SK-N-SH (cell line): ENCODE data around the gene PWP2. TPM values are rescaled to one million over a fixed set of nuclear protein-coding genes. Genes with fewer than 3 reads are reported as not detected.

ENCODE experiments used
- CTCF ChIA-PET: fragments of 300-600, 350-600 bp; formaldehyde crosslinking; extraction: SDS; loops from one replicate; lab custom pipeline; 2021; lab: Yijun Ruan, JAX
- POLR2A ChIA-PET: fragments of 350-600 bp; sonication (Branson Sonifier 250); formaldehyde crosslinking; extraction: SDS; loops from one replicate; lab custom pipeline; 2020; ENCODE audit warnings: antibody characterized with exemption, inconsistent platforms; lab: Yijun Ruan, JAX
- DNase-seq: peaks from one replicate; pipeline ENCODE4 v3.0.0; 2012
- H2AFZ ChIP-seq: fragments of 200-600 bp; sonication (generic); 2 replicates; pipeline ENCODE4 v1.8.1; 2016; ENCODE audit warnings: antibody characterized with exemption, mild to moderate bottlenecking, low read depth
- H3F3A ChIP-seq: fragments of 200-600 bp; sonication (generic); replicated peaks from 2 replicates; pipeline ENCODE3; 2016; ENCODE audit warnings: antibody characterized with exemption, mild to moderate bottlenecking; ENCODE audit not compliant: insufficient read depth
- H3K27ac ChIP-seq, 2 experiments: fragments of 200-500 bp in 1 of 2; fragments of 200-600 bp in 1 of 2; sonication (Bioruptor generic) in 1 of 2; sonication (generic), shearing (Covaris generic) in 1 of 2; 2 replicates each; pipeline versions ENCODE4 v1.5.1 to v1.6.1; 2014 to 2016; ENCODE audit warnings: low read depth in 2 of 2, inconsistent platforms in 1 of 2, low read length in 1 of 2, mild to moderate bottlenecking in 1 of 2, mixed read lengths in 1 of 2
- H3K27me3 ChIP-seq: fragments of 200-600 bp; sonication (generic), shearing (Covaris generic); 2 replicates; pipeline ENCODE4 v1.6.1; 2016; ENCODE audit warnings: mixed run types; ENCODE audit not compliant: insufficient read depth
- H3K36me3 ChIP-seq, 2 experiments: fragments of 200-500 bp in 1 of 2; fragments of 200-600 bp in 1 of 2; sonication (Bioruptor generic) in 1 of 2; sonication (generic) in 1 of 2; replicated peaks in 1 of 2; 2 replicates each; pipeline versions ENCODE3 to v1.5.1; 2014 to 2016; ENCODE audit warnings: low read length in 1 of 2, mild to moderate bottlenecking in 1 of 2; ENCODE audit not compliant: insufficient read depth in 2 of 2, control insufficient read depth in 1 of 2
- H3K4me1 ChIP-seq, 2 experiments: fragments of 200-500 bp in 1 of 2; fragments of 200-600 bp in 1 of 2; sonication (Bioruptor generic) in 1 of 2; sonication (generic), shearing (Covaris generic) in 1 of 2; 2 replicates each; pipeline versions ENCODE4 v1.5.1 to v1.6.1; 2014 to 2016; ENCODE audit warnings: low read depth in 1 of 2, low read length in 1 of 2, mixed run types in 1 of 2; ENCODE audit not compliant: insufficient read depth in 2 of 2, control insufficient read depth in 1 of 2
- H3K4me2 ChIP-seq: fragments of 200-600 bp; sonication (generic), shearing (Covaris generic); 2 replicates; pipeline ENCODE4 v1.6.1; 2017; ENCODE audit warnings: mixed run types
- H3K4me3 ChIP-seq, 2 experiments: fragments of 200-500 bp in 1 of 2; fragments of 200-600 bp in 1 of 2; sonication (Bioruptor generic) in 1 of 2; sonication (generic), shearing (Covaris generic) in 1 of 2; 2 replicates each; pipeline versions ENCODE4 v1.5.1 to v1.8.1; 2014 to 2016; ENCODE audit warnings: low read depth in 2 of 2, inconsistent platforms in 1 of 2, low read length in 1 of 2, mild to moderate bottlenecking in 1 of 2, mixed read lengths in 1 of 2, moderate library complexity in 1 of 2
- H3K79me2 ChIP-seq: fragments of 200-600 bp; sonication (generic); 2 replicates; pipeline ENCODE4 v1.8.1; 2017; ENCODE audit warnings: mild to moderate bottlenecking; ENCODE audit not compliant: insufficient read depth
- H3K9ac ChIP-seq: fragments of 200-600 bp; sonication (generic); 2 replicates; pipeline ENCODE4 v1.6.1; 2017; ENCODE audit warnings: mixed run types
- H3K9me2 ChIP-seq: fragments of 200-600 bp; sonication (generic); 2 replicates; pipeline ENCODE4 v1.6.1; 2017; ENCODE audit warnings: mixed run types
- H3K9me3 ChIP-seq: fragments of 200-600 bp; sonication (generic); 2 replicates; pipeline ENCODE4 v1.6.1; 2017; ENCODE audit warnings: mixed run types, mild to moderate bottlenecking, moderate library complexity
- H4K20me1 ChIP-seq: fragments of 200-600 bp; sonication (generic); 2 replicates; pipeline ENCODE4 v1.6.1; 2017; ENCODE audit warnings: mild to moderate bottlenecking, mixed run types; ENCODE audit not compliant: insufficient read depth
- ELF1 ChIP-seq: IDR thresholded peaks from 2 replicates; pipeline ENCODE4 v1.4.0; 2012
- FOXJ3 ChIP-seq: sonication (generic); formaldehyde crosslinking; IDR thresholded peaks from 2 replicates; pipeline ENCODE4 v1.5.1; 2020; ENCODE audit warnings: mild to moderate bottlenecking, missing genetic modification reagents
- GATA2 ChIP-seq: sonication (generic); formaldehyde crosslinking; IDR thresholded peaks from 2 replicates; pipeline ENCODE4 v1.5.0; 2020; ENCODE audit warnings: mild to moderate bottlenecking, missing genetic modification reagents
- MEF2A ChIP-seq: IDR thresholded peaks from 2 replicates; pipeline ENCODE4 v1.4.0; 2012; ENCODE audit warnings: low read depth, borderline replicate concordance
- NFIC ChIP-seq: IDR thresholded peaks from 2 replicates; pipeline ENCODE4 v1.4.0; 2012; ENCODE audit warnings: borderline replicate concordance
- NRF1 ChIP-seq: IDR thresholded peaks from 2 replicates; pipeline ENCODE4 v1.6.1; 2012; ENCODE audit warnings: low read depth, mild to moderate bottlenecking, low read length
- RXRA ChIP-seq: IDR thresholded peaks from 2 replicates; pipeline ENCODE4 v1.4.0; 2012; ENCODE audit warnings: low read depth, mild to moderate bottlenecking, borderline replicate concordance
- SIN3A ChIP-seq: IDR thresholded peaks from 2 replicates; pipeline ENCODE4 v1.6.1; 2012; ENCODE audit warnings: low read depth, mild to moderate bottlenecking, low read length, moderate library complexity, borderline replicate concordance
- SMC3 ChIP-seq: IDR thresholded peaks from 2 replicates; pipeline ENCODE4 v1.6.1; 2012; ENCODE audit warnings: low read depth, low read length, improper control_type of control experiment
- TAF1 ChIP-seq: IDR thresholded peaks from 2 replicates; pipeline ENCODE4 v1.6.1; 2012; ENCODE audit warnings: low read depth, mild to moderate bottlenecking, low read length, moderate library complexity, borderline replicate concordance
- TEAD4 ChIP-seq: IDR thresholded peaks from 2 replicates; pipeline ENCODE4 v1.4.0; 2012; ENCODE audit warnings: mild to moderate bottlenecking, borderline replicate concordance; ENCODE audit not compliant: insufficient read depth
- WGBS: methylation state at CpG from one replicate; pipeline ENCODE4 v1.1.6; 2017; ENCODE audit warnings: low lambda C conversion rate; 5-methylcytosine and 5-hydroxymethylcytosine counted together
- polyA plus RNA-seq, 3 experiments: library from polyadenylated mRNA; depleted of rRNA; stranded (reverse); fragments of >200 nt; gene quantifications; 2 replicates each; pipeline ENCODE4 v1.2.3, GENCODE V29; 2012
- TF ChIP-seq, protein P1 (sequence below): IDR thresholded peaks from 2 replicates; pipeline ENCODE4 v1.4.0; 2012; ENCODE audit warnings: low read depth, borderline replicate concordance
- TF ChIP-seq, protein P2 (sequence below): IDR thresholded peaks from 2 replicates; pipeline ENCODE4 v1.4.0; 2012; ENCODE audit warnings: low read depth, borderline replicate concordance
- TF ChIP-seq, protein P3 (sequence below): IDR thresholded peaks from 2 replicates; pipeline ENCODE4 v1.6.1; 2012; ENCODE audit warnings: mild to moderate bottlenecking, low read depth, low read length, moderate library complexity
- TF ChIP-seq, protein P4 (sequence below): fragments of 200-600 bp; sonication (generic); IDR thresholded peaks from 2 replicates; pipeline ENCODE4 v1.6.1; 2017; ENCODE audit warnings: antibody characterized with exemption, mild to moderate bottlenecking, moderate library complexity
- TF ChIP-seq, protein P5 (sequence below): fragments of 150-350 bp; IDR thresholded peaks from 2 replicates; pipeline ENCODE4 v1.6.1; 2017; ENCODE audit warnings: antibody characterized with exemption, low read length, low read depth, borderline replicate concordance

PWP2 gene
- polyA plus RNA-seq, 1 of the 3 experiments (the other 2 are of a cell fraction): 6.0 TPM

DNA sequence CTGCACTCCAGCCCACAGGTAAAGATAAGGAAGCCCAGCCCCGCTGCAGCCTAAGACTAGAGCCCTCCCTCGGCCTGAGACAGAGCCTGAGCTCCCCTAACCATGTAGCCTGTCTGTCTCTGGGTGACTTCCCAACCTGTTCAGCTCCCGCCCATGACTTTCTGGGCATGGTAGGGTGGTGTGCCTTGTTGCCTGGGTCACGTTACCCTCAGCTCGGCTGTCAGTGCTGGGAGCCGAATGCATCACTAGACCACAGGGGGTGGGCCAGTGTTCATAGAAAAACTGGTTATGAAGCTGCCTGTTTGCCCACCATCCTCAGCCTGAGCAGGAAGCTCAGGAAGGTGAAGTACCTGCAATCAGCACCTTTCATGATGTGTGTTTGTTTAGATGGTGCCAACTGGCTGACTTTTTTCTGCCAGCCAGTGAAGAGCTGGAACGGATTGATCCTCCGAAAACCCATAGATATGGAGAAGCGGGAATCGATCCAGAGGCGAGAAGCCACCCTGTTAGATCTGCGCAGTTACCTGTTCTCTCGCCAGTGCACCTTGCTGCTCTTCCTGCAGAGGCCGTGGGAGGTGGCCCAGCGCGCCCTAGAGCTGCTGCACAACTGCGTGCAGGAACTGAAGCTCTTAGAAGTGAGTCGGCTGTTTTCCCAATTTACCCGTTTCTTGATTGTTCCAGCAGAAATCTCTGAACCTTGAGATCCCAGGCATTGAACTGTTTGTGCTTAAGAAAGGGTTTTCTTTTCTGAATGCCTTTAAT lies 43.9 kb upstream of the PWP2 start:
- no peak overlapping the region for H2AFZ ChIP-seq
- H3K36me3 ChIP-seq: peaks cover 35 to 61% of the 10 kb centered on the region in 2 experiments
- H3K79me2 ChIP-seq: peaks cover 31% of the 10 kb centered on the region
- H3K9ac ChIP-seq: no peak overlapping the region
- no peak overlapping the region for H3K4me2 ChIP-seq
- POLR2A ChIA-PET: interaction anchor here (1.0 kb wide), 1 partner anchor 8 kb away, joined by 3 read pairs; no protein-coding TSS in a partner anchor
- CTCF ChIA-PET: no interaction called here
- H3K27me3 ChIP-seq: no peaks in the 10 kb centered on the region
- H4K20me1 ChIP-seq: 0 out of 2 replicates have a peak, but pooled peaks cover 3% of the 10 kb centered on the region
- H3K9me2 ChIP-seq: no peaks in the 10 kb centered on the region
- TF ChIP-seq TEAD4: no peak
- TF ChIP-seq SIN3A: no peak
- no peak for TF ChIP-seq MEF2A
- no peak for TF ChIP-seq SMC3
- DNase-seq: no peak
- no peaks in the 10 kb centered on the region for H3K4me1 ChIP-seq
- WGBS: 94% methylated on average over 19 of the region's 19 CpGs
- no peaks in the 10 kb centered on the region for H3K9me3 ChIP-seq
- H3F3A ChIP-seq: no peaks in the 10 kb centered on the region
- no peak overlapping the region for H3K4me3 ChIP-seq
- no peak overlapping the region for H3K27ac ChIP-seq

DNA sequence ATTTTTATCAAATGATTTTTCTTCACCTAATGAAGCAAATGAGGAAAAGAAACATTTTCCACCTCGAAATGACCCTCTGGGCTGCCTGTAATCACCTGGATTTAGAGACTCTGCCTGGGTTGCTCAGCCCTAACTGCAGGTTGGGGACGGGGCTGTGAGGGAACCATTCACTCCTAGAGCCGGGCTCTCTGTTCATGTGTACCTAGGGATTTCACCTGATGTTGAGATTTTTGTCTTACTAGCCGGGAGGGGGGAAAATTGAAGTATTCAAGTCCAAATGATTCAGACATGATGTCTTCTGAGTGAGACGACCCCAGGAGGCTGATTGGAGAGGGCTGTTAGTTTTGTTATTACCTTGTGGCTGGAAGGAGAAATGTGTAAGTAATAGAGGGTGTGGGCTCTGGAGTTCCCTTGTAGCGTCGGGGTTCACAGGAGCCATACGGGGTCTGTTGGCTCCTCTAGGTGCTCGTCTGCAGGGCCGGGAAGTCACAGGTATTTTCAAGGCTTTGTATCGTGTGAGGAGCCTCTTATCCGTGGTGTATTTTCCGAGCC lies 42.3 kb upstream of the PWP2 start:
- 93% methylated on average over 13 of the region's 13 CpGs for WGBS
- peaks cover 47% of the 10 kb centered on the region for H3K79me2 ChIP-seq
- no peak overlapping the region for H3K9ac ChIP-seq
- no peak overlapping the region for H3K4me2 ChIP-seq
- no peak overlapping the region for H3K27ac ChIP-seq
- H3F3A ChIP-seq: no peaks in the 10 kb centered on the region
- H3K27me3 ChIP-seq: no peaks in the 10 kb centered on the region
- ChIA-PET POLR2A (no interaction called here), CTCF (no interaction called here)
- H3K9me2 ChIP-seq: no peaks in the 10 kb centered on the region
- H3K9me3 ChIP-seq: no peaks in the 10 kb centered on the region
- no peak for DNase-seq
- peaks cover 8% of the 10 kb centered on the region; the same call in 1 of the 2 replicates for H4K20me1 ChIP-seq
- no peak overlapping the region for H3K4me3 ChIP-seq
- no peaks in the 10 kb centered on the region for H3K4me1 ChIP-seq
- H2AFZ ChIP-seq: no peak overlapping the region
- peaks cover 31 to 58% of the 10 kb centered on the region in 2 experiments for H3K36me3 ChIP-seq
- TF ChIP-seq, protein P1, sequence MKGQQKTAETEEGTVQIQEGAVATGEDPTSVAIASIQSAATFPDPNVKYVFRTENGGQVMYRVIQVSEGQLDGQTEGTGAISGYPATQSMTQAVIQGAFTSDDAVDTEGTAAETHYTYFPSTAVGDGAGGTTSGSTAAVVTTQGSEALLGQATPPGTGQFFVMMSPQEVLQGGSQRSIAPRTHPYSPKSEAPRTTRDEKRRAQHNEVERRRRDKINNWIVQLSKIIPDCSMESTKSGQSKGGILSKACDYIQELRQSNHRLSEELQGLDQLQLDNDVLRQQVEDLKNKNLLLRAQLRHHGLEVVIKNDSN: no peak
- TF ChIP-seq, protein P2, sequence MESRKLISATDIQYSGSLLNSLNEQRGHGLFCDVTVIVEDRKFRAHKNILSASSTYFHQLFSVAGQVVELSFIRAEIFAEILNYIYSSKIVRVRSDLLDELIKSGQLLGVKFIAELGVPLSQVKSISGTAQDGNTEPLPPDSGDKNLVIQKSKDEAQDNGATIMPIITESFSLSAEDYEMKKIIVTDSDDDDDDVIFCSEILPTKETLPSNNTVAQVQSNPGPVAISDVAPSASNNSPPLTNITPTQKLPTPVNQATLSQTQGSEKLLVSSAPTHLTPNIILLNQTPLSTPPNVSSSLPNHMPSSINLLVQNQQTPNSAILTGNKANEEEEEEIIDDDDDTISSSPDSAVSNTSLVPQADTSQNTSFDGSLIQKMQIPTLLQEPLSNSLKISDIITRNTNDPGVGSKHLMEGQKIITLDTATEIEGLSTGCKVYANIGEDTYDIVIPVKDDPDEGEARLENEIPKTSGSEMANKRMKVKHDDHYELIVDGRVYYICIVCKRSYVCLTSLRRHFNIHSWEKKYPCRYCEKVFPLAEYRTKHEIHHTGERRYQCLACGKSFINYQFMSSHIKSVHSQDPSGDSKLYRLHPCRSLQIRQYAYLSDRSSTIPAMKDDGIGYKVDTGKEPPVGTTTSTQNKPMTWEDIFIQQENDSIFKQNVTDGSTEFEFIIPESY: no peak
- TF ChIP-seq, protein P3, sequence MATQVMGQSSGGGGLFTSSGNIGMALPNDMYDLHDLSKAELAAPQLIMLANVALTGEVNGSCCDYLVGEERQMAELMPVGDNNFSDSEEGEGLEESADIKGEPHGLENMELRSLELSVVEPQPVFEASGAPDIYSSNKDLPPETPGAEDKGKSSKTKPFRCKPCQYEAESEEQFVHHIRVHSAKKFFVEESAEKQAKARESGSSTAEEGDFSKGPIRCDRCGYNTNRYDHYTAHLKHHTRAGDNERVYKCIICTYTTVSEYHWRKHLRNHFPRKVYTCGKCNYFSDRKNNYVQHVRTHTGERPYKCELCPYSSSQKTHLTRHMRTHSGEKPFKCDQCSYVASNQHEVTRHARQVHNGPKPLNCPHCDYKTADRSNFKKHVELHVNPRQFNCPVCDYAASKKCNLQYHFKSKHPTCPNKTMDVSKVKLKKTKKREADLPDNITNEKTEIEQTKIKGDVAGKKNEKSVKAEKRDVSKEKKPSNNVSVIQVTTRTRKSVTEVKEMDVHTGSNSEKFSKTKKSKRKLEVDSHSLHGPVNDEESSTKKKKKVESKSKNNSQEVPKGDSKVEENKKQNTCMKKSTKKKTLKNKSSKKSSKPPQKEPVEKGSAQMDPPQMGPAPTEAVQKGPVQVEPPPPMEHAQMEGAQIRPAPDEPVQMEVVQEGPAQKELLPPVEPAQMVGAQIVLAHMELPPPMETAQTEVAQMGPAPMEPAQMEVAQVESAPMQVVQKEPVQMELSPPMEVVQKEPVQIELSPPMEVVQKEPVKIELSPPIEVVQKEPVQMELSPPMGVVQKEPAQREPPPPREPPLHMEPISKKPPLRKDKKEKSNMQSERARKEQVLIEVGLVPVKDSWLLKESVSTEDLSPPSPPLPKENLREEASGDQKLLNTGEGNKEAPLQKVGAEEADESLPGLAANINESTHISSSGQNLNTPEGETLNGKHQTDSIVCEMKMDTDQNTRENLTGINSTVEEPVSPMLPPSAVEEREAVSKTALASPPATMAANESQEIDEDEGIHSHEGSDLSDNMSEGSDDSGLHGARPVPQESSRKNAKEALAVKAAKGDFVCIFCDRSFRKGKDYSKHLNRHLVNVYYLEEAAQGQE: no peak
- no peak for TF ChIP-seq ELF1
- TF ChIP-seq NFIC: no peak
- TF ChIP-seq TAF1: no peak
- TF ChIP-seq, protein P4, sequence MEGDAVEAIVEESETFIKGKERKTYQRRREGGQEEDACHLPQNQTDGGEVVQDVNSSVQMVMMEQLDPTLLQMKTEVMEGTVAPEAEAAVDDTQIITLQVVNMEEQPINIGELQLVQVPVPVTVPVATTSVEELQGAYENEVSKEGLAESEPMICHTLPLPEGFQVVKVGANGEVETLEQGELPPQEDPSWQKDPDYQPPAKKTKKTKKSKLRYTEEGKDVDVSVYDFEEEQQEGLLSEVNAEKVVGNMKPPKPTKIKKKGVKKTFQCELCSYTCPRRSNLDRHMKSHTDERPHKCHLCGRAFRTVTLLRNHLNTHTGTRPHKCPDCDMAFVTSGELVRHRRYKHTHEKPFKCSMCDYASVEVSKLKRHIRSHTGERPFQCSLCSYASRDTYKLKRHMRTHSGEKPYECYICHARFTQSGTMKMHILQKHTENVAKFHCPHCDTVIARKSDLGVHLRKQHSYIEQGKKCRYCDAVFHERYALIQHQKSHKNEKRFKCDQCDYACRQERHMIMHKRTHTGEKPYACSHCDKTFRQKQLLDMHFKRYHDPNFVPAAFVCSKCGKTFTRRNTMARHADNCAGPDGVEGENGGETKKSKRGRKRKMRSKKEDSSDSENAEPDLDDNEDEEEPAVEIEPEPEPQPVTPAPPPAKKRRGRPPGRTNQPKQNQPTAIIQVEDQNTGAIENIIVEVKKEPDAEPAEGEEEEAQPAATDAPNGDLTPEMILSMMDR: no peak
- TF ChIP-seq SIN3A: no peak
- TF ChIP-seq SMC3: no peak
- TF ChIP-seq FOXJ3 (CRISPR knock-in tag): no peak
- TF ChIP-seq NRF1: no peak
- no peak for TF ChIP-seq RXRA
- TF ChIP-seq, protein P5, sequence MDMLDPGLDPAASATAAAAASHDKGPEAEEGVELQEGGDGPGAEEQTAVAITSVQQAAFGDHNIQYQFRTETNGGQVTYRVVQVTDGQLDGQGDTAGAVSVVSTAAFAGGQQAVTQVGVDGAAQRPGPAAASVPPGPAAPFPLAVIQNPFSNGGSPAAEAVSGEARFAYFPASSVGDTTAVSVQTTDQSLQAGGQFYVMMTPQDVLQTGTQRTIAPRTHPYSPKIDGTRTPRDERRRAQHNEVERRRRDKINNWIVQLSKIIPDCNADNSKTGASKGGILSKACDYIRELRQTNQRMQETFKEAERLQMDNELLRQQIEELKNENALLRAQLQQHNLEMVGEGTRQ: no peak
- TF ChIP-seq GATA2: no peak
